Measurements from ENCODE around the gene MLH3.

DNA sequence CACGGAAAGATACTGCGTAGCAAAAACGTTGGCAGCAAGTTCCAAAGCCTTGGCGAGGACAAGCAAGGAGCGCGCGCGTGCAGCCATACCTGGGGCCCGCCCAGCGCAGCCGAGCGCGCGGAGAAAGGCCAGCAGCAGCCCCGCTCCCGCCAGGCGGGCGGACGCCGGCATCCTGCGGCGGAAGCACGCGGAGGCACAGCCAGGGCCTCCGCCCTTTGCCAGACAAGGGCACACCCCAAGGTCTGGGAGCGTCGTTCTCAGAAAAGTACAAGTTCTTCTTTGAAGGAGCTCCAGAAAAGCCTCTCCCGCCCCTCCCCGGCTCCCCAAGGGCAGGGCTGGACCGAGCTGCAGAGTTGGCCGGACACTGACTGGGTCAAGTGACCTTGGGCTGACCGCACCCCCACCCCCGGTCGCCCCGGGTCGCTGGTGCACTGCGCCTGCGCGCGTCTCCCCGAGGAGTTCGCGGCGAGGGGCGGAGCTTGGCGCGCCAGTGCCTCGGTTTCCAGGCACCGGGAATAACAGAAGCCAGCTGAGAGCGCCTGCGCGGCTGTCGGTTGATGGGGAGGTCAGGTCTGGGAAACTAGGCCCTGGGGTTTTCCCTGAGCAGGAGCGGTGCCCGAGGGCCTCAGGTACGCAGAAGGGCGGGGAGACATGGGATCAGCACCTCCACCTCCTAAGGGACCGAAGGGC lies 18.0 kb upstream of the MLH3 start, which contains the start of gene ZC2HC1C:
- TF ChIP-seq EZH2phosphoT487 (IDR thresholded peaks at IDR 0.05; ENCODE audit: insufficient read depth, low read depth): no peak
- TF ChIP-seq EZH2 (IDR thresholded peaks at IDR 0.05; ENCODE audit: insufficient read depth, poor library complexity, severe bottlenecking): no peak
